ENCODE data around the gene AGFG1.
"Not testable (repeated sequence)": the region's sequence is repeated elsewhere in the genome, so short reads cannot be mapped to it uniquely, and the experiment has no call there.

Gene AGFG1

DNA sequence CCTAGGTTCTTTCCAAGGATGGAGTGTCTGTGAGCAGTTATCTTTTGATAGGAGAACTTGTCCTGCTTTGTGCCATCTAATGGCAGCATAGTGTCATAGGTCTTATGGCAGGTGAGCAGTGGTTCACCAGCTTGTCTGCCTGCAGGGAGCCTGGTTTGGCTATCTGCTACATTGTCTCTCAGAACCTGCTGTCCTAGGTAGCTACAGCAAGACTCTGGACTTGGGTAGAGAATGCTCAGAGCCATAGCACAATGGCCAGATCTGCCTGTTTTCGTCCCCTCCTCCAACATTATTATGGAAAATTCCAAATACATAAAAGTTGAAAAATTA is 28.3 kb downstream of the AGFG1 start:
- no peak for DNase-seq

DNA sequence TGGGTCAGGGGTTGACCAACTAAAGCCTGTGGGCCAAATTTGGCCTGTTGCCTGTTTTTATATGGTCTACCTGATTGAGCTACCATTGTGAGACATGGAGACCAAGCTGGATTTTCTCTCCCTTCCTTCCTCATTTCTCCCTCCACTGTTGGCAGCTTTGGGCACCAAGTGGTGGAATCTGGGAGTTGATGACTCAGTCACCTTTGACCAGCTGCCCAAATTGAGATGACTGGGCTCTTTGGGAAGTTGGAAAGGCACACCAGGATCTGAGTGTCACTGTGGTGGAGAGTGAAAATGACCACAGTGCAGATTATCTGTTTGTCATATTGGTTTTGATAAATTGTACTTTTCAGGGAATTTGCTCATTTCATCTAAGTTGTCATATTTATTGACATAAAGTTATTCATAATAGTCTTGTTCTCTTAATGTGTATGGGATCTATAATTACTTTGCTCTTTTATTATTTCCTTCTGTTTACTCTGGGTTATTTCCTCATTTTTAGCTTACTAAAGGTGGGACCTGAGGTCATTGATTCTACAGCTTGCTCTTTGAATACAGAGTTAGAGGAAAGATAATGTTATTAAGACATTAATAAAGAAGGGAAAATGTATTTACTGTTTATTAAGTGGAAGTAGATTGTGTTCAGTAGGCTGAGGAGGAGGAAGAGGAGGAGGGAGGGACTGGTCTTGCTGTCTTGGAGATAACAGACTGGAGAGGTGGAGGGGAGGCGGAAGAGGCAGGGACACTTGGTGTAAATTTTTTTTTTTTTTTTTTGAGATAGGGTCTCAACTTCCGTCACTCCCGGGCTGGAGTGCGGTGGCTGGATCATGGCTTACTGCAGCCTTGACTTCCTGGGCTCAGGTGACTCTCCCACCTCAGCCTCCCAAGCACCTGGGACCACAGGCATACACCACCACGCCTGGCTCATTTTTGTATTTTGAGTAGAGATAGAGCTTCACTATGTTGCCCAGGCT is 31.8 kb downstream of the AGFG1 start:
- DNase-seq: no peak

DNA sequence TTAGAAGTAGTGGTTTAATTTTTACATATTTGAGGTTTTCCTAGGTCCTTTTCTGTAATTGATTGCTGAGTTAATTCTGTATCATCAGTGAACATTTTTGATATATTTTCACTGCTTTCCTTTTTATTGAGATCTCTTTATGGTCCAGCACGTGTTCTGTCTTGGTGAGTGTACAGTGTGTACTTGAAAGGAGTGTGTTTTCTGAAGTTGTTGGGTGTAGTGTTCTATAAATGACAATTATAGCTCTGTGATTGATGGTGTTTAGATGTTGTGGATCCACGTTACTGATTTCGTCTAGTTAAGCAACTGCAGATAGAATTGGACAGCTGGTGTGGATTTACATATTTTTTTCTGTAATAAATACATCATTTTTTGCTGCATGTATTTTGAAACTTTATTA is 32.7 kb downstream of the AGFG1 start:
- DNase-seq: no peak

- DNase-seq: no peak
These were observed 34.5 kb downstream of the AGFG1 start for GRCh38 chr2:227506456-227506855.

GRCh38 chr2:227507963-227508362 is 36.0 kb downstream of the AGFG1 start:
- DNase-seq: no peak

- no peak for DNase-seq
These were observed 37.1 kb downstream of the AGFG1 start for GRCh38 chr2:227509076-227509475.

DNA sequence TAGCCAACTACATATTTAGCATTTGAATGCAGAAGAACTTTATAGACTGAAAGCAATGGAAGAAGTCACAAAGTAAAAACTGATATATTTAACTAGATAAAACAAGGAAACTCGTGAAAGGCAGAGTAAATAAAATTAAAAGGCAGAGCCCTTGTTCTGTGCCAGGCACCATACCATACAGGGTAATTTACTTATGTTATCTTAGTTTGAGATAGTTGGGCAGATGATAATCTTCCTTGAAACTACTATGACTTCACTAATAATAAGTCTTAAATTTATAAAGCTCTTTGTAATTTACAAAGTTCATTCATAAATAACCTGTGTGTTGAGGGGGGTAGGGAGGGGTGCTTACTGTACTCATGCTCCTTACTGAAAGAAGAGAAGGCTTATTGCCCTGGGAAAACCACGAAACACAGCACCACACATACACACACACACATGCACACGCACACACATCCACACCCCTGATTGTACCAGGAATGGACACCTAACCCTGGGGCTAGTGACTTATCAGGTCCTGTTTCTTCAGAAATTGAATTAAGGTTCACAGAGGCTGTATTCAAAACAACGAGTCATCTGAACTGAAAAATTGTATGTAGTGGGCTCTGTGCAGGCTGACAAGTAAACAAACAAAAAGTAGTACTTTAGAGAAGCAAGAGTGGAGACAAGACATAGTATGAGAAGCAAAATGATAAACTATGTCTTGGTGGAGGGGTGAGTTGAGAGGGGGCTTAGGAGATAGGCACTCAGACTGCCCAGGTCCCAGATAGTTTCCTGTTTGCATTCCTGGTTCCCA is 38.1 kb downstream of the AGFG1 start:
- DNase-seq: no peak

- DNase-seq: no peak
These were observed 38.6 kb downstream of the AGFG1 start for GRCh38 chr2:227510620-227510958.

DNA sequence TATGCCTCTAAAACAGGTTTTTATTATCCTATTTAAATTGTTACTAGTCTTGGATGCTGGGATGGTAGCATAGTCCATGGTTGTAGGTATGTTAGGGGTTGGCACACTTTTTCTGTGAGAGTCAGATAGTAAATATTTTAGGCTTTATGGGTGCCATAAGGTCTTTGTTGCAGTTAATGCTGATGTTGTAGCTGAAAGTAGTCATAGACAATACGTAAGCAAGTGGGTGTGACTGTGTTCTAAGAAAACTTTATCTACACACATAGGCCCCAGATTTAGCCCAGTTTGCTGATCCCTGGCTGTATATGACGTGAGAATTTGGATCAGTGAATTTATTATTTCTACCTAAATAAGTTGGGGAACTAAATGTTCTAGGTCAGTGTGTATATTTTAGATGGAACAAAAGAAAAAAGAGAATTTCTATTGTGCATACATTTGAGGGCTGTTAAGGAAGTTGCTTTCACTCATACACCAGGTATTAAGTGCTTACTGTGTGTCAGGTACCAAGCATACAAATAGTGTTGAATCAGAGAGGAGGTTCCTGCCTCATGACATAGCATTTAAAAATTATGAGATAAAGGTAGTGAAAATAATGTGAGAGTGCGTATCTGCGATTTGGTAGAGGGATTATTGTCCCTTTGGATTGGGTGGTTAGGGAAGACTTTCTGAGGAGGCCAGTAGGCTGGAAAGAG is 39.4 kb downstream of the AGFG1 start:
- DNase-seq: no peak

DNA sequence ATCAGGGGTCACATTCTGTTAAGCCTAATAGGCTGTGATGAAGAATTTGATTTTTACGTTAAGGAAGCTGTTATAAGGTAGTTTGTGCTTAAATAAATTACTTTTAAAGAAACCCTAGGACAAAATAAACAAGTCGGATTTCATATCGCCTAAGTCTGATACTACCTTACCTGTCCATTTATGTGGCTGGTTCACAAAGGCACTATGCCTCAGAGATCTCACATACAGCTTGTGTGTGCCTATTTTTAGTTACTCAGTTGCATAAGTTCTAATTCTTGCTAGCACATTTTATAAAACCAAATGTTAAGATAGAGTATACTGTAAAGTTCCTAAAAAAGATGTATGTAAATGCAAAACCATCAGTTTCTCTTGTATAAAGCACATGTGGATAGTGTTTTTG is 40.0 kb downstream of the AGFG1 start:
- no peak for DNase-seq

GRCh38 chr2:227513113-227513512 is 41.2 kb downstream of the AGFG1 start:
- DNase-seq: no peak

DNA sequence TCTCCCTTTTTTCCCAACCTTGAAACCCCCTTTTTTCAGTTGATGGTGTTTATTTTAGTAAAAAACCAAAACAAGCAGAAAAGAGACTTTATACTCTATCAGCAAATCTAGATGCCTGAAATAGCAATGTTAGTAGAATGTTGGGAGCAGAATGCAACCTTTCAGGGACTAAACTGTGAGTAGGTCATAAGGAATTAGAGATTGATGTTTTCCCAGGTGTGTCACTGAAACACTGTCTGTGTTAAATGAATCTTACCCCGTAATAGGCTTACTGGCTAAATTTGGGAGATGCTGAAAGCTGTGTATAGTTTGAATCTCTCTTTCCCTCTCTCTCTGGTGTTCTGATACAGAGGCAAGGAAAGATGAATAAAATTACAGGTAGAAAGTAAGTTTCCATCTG is 43.8 kb downstream of the AGFG1 start:
- no peak for DNase-seq

DNA sequence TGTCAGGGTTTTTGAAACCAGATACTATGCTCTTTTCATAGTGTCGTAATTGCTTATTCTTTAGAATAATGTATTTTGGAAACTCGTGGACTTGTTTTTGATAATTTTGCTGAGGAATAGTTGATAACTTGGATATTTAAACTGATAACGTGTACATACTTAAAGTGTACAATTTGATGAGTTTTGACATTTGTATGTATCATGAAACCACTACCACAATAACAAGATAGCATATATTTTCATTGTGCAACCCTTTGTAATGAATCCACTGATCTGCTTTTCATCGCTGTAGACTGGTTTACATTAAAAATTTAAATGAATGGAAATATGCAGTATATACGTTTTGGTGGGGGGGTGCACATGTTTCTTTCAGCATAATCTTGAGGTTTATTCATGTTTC is 45.8 kb downstream of the AGFG1 start:
- DNase-seq: no peak

GRCh38 chr2:227518278-227518865 is 46.4 kb downstream of the AGFG1 start:
- DNase-seq: not testable (repeated sequence)

DNA sequence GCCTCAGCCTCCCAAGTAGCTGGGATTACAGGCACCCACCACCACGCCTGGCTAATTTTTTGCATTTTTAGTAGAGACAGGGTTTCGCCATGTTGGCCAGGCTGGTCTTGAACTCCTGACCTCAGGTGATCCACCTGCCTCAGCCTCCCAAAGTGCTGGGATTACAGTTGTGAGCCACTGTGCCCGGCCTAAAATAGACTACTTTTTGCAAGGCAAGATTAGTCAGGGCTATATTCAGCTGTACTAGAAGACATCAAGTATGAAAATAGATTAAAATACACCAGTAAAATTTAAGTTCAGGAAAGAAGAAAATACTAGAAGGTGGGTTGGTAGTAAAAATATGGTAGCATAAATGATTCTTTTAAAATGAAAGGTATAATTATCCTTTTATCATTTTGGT is 49.2 kb downstream of the AGFG1 start:
- not testable (repeated sequence) for DNase-seq

DNA sequence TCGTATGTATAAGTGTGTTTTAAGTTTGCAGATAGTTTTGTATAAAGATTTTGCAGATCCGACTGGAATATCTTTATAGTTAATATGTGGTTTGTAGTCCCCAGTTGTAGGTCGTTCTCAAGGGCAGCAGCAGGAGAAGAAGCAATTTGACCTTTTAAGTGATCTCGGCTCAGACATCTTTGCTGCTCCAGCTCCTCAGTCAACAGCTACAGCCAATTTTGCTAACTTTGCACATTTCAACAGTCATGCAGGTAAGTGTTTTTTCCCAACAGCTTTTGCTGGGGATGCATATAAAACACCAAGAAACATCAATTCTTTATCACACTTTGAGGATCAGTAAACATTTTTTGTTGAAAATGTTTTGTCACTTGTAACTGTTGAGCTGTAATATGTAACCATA is 52.7 kb downstream of the AGFG1 start:
- DNase-seq: no peak

- DNase-seq: no peak
These were observed 55.4 kb downstream of the AGFG1 start for GRCh38 chr2:227527351-227527750.

DNA sequence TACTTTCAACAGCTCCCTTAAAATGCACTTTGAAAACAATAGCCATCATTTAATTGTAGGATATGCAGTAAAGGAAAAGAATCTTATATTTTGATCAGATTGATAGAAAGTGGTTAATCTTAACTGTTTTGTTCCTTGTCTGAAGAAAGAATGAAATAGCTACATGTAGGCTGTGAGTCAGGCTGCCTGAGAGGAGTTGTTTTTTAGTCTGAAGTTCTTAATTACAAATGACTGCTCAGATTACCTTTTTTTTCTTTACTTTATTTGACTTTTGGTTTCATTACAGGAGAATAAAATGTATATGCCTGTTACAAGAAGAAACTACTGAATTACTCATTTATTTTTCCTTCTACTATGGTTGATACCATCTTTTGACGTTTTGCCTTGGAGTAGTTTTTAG is 56.8 kb downstream of the AGFG1 start:
- DNase-seq: no peak

GRCh38 chr2:227529871-227530270 is 57.9 kb downstream of the AGFG1 start:
- no peak for DNase-seq

DNA sequence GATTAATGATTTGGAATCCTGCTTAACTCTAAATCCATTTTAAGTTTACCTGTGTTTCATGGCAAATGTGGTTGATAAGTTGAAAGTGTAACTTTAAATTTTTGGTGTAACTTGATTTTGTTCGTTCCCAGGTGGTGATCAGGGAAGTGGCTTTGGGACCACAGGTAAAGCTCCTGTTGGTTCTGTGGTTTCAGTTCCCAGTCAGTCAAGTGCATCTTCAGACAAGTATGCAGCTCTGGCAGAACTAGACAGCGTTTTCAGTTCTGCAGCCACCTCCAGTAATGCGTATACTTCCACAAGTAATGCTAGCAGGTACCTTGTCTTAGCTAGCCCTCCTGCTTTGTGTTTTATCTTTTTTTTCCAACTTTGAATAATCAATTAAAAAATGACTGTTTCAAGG is 62.8 kb downstream of the AGFG1 start:
- no peak for DNase-seq

DNA sequence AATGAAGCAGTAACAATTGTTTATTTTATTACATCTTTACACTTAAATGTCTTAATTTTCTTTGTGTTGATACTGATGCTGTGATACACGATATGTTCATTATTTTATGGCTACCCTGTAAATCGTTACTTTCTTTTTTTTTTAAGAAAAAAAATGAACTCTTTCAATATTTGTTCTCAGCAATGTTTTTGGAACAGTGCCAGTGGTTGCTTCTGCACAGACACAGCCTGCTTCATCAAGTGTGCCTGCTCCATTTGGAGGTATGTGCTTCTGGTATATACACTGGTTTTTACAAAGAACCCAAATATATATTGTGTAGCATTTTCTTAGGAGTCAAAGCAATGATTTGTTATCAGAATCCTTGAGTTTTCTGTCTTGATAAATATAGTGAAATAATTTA is 64.5 kb downstream of the AGFG1 start:
- no peak for DNase-seq

DNA sequence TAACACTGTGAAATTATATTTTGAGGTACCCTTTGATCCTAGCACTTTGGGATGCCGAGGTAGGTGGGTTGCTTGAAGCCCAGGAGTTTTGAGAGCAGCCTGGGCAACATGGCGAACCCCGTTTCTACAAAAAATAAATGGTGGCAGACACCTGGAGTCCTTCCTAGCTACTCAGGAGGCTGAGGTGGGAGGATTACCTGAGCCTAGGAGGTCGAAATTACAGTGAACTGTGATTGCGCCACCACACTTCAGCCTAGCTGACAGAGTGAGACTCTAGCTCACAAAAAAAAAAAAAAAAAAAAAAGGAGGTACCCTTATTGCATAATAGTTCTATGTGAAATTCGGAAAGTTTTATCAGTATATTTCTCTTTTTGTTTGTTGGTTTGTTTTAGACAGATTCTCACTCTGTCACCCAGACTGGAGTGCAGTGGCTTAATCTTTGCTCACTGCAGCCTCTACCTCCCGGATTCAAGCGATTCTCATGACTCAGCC is 67.6 kb downstream of the AGFG1 start:
- DNase-seq: no peak

GRCh38 chr2:227540352-227540751 is 68.4 kb downstream of the AGFG1 start:
- DNase-seq: not testable (repeated sequence)
